ENCODE measurements around the gene ECHDC1.

DNA sequence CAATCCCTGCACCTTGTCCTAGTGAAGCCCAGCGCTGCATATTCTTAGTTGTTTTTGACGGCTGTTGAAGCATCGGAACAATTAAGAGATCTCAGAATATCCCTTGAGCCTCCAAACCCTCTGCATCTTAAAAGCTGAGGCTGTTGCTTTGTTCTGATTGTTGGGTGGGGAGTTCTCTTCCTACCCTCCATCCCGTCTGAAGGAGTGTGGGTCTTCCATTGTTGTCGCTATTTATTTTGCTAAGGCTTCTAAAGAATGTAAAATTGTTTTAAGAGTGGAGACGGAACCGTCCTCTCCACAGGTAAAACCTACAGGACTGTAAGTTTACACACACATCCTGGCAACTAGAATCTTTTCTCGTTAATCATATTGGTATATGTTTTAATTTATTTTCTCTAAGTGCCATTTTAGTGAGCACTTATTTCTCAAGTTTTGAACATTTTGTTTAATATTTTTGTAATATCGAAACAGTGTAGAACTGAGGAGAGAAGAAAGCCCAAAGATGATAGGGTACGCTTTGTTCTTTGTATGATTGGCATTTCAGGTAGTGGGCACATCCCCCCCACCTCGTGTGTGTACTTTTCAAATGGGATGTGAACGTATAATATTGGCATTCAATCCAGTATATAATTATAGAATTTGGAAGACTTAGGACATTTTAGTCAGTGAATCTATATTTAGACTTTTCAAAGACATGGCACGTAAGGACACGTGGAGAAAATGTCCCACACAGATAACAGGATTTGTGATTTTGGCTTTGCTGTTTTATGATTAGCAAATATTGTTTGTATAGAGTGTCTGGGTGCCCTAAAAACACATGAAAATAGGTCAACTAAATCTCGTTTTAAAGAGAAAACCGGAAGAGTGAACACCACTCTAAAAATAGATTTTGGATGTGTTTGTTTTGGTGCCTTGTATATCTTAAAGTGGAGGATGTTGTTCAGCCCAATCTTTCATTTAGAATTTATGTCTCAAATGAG, 75.5 kb downstream of the ECHDC1 start:
- TF ChIP-seq, protein P1, sequence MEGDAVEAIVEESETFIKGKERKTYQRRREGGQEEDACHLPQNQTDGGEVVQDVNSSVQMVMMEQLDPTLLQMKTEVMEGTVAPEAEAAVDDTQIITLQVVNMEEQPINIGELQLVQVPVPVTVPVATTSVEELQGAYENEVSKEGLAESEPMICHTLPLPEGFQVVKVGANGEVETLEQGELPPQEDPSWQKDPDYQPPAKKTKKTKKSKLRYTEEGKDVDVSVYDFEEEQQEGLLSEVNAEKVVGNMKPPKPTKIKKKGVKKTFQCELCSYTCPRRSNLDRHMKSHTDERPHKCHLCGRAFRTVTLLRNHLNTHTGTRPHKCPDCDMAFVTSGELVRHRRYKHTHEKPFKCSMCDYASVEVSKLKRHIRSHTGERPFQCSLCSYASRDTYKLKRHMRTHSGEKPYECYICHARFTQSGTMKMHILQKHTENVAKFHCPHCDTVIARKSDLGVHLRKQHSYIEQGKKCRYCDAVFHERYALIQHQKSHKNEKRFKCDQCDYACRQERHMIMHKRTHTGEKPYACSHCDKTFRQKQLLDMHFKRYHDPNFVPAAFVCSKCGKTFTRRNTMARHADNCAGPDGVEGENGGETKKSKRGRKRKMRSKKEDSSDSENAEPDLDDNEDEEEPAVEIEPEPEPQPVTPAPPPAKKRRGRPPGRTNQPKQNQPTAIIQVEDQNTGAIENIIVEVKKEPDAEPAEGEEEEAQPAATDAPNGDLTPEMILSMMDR (IDR thresholded peaks at IDR 0.05; ENCODE audit: insufficient read depth, low read depth, low read length) = no peak
- TF ChIP-seq EZH2 (IDR thresholded peaks at IDR 0.05; ENCODE audit: insufficient read depth, low read length) = no peak
